Activated T-cell treated with anti-CD3 and anti-CD28 coated beads, Interleukin-2, amount 50 U/mL, for 72 hours (primary cell): ENCODE results near the gene KRTAP9-4. TPM values are rescaled to one million over a fixed set of nuclear protein-coding genes. Genes with fewer than 3 reads are reported as not detected.
"Not testable (repeated sequence)": the region's sequence is repeated elsewhere in the genome, so short reads cannot be mapped to it uniquely, and the experiment has no call there.

Experiments used
- ATAC-seq, 2 donors: fragments of 150-1000 bp; cut with Tn5 transposase; replicated peaks in 1 of 2; 2 replicates each; pipeline ENCODE4 v1.10.0; 2021; ENCODE audit warnings: moderate library complexity in 2 of 2, mild to moderate bottlenecking in 1 of 2
- DNase-seq, 2 donors: peaks; one replicate each; pipeline ENCODE4 v3.0.0; 2021 to 2022; ENCODE audit warnings: mixed read lengths in 1 of 2
- H3K27ac Mint-ChIP-seq: one replicate; pipeline ENCODE4 v1.8.0; 2022; ENCODE audit warnings: mild to moderate bottlenecking, moderate library complexity, mixed read lengths
- H3K27me3 Mint-ChIP-seq: one replicate; pipeline ENCODE4 v1.8.0; 2022; ENCODE audit warnings: low read depth, mixed read lengths
- H3K36me3 Mint-ChIP-seq, 2 donors: one replicate each; pipeline ENCODE4 v1.8.0; 2022; ENCODE audit warnings: mixed read lengths in 2 of 2, mild to moderate bottlenecking in 1 of 2; ENCODE audit not compliant: insufficient read depth in 2 of 2
- H3K4me1 Mint-ChIP-seq: one replicate; pipeline ENCODE4 v1.8.0; 2022; ENCODE audit warnings: low read depth, mixed read lengths
- H3K4me3 Mint-ChIP-seq, 2 donors: one replicate each; pipeline ENCODE4 v1.8.0; 2022; ENCODE audit warnings: mild to moderate bottlenecking in 2 of 2, mixed read lengths in 2 of 2, moderate library complexity in 2 of 2
- H3K9me3 Mint-ChIP-seq, 2 donors: one replicate each; pipeline ENCODE4 v1.8.0; 2022; ENCODE audit warnings: mixed read lengths in 2 of 2
- total RNA-seq, 2 donors: library from RNA; stranded (reverse); gene quantifications; one replicate each; pipeline ENCODE4 v1.2.3, GENCODE V29; 2022

Gene KRTAP9-4, protein sequence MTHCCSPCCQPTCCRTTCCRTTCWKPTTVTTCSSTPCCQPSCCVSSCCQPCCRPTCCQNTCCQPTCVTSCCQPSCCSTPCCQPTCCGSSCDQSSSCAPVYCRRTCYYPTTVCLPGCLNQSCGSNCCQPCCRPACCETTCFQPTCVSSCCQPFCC
- not detected for total RNA-seq

DNA sequence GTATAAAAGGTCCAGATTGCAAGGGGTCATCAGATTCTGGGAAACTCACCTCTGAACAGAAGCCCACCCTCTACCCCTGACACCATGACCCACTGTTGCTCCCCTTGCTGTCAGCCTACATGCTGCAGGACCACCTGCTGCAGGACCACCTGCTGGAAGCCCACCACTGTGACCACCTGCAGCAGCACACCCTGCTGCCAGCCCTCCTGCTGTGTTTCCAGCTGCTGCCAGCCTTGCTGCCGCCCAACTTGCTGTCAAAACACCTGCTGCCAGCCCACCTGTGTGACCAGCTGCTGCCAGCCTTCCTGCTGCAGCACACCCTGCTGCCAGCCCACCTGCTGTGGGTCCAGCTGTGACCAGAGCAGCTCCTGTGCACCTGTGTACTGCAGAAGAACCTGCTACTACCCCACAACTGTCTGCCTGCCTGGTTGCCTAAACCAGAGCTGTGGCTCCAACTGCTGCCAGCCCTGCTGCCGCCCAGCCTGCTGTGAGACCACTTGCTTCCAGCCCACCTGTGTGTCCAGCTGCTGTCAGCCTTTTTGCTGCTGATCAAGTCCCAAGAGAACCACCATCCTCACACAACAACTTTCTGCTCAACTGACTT, at the start of gene KRTAP9-4:
KRTAP9-4 (plus strand) TSS at position 51 of the 604 bp plus-strand sequence; CDS start at position 85, 34 bp downstream.
- H3K27ac Mint-ChIP-seq, DNase-seq, H3K9me3 Mint-ChIP-seq, ATAC-seq, H3K4me3 Mint-ChIP-seq, H3K4me1 Mint-ChIP-seq, H3K36me3 Mint-ChIP-seq: not testable (repeated sequence)
- peaks cover 13% of the 10 kb centered on the region for H3K27me3 Mint-ChIP-seq

DNA sequence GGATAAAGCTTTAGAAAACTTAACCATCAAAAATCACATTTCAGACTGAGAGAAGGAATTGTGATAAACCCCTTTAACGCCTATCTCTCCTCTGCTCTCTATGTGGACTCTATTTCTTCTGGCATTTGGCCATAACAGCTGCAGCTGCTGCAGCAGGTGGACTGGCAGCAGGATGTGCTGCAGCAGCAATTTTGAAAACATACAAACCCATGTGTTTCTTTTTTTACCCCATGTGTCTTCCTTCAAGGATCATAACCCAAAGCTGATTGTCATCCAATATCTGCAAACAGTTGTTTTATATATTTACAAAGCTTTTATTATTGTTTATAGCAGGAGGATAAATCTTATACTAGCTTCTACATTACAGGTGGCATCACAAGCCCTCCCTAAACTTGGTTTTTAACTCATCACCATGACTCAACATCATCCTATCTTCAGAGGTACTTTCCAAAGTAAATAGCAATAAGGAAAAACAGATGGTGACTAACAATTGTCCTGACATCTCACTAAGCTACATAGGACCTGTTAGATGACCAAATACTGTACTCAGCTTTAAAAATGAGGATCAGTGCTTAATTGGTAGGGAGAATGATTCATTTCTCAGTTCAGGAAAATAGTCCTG, 37.5 kb upstream of the KRTAP9-4 start:
- DNase-seq (no peak), ATAC-seq (peak; percentile 55 to 81)
- peaks cover 7% of the 10 kb centered on the region for H3K4me1 Mint-ChIP-seq
- no peak overlapping the region for H3K4me3 Mint-ChIP-seq
- peaks cover 7% of the 10 kb centered on the region for H3K27me3 Mint-ChIP-seq
- no peaks in the 10 kb centered on the region for H3K36me3 Mint-ChIP-seq
- H3K27ac Mint-ChIP-seq = no peak overlapping the region
- peaks cover 0 to 1% of the 10 kb centered on the region in 2 donors for H3K9me3 Mint-ChIP-seq

DNA sequence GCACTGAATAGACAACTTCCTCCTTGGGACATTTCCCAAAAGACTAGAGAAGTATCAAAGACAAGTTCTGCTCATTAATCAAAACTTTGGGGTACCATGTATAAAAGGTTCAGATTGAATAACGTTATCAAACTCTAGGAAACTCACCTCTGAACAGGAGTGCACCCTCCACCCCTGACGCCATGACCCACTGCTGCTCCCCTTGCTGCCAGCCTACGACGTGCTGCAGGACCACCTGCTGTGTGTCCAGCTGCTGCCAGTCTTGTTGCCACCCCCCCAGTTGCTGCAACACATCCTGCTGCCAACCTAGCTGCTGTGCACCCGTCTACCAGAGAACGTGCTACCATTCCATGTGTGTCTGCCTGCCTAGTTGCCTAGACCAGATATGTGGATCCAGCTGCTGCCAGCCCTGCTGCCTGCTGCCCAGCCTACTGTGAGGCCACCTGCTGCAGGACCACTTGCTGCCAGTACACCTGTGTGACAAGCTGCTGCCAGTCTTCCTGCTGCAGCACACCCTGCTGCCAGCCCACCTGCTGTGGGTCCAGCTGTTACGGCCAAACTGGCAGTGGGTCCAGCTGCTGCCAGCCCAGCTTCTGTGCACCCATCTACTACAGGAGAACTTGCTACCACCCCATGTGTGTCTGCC, 36.8 kb upstream of the KRTAP9-4 start:
- peaks cover 7% of the 10 kb centered on the region for H3K4me1 Mint-ChIP-seq
- H3K9me3 Mint-ChIP-seq = peaks cover 0 to 1% of the 10 kb centered on the region in 2 donors

DNA sequence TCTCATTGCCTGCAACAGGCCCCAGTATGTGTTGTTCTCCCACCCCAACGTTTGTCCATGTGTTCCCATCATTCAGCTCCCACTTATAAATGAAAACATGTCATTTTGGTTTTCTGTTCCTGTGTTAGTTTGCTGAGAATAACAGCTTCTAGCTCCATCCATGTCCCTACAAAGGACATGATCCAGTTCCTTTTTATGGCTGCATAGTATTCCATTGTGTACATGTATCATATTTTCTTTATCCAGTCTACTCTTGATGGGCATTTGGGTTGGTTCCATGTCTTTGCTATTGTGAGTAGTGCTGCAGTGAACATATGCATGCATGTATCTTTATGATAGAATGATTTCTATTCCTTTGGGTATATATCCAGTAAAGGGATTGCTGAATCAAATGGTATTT, 33.8 kb upstream of the KRTAP9-4 start:
- Mint-ChIP-seq H3K36me3 (no peaks in the 10 kb centered on the region), H3K4me1 (peaks cover 7% of the 10 kb centered on the region), H3K27ac (no peak overlapping the region), H3K27me3 (no peaks in the 10 kb centered on the region), H3K4me3 (no peak overlapping the region), H3K9me3 (peaks cover 2 to 3% of the 10 kb centered on the region in 2 donors)
- no peak for DNase-seq
- no peak for ATAC-seq

More for the DNA sequence above, 36.8 kb upstream of the KRTAP9-4 start:
- peaks cover 7% of the 10 kb centered on the region for H3K27me3 Mint-ChIP-seq
- ATAC-seq = no peak
- no peak for DNase-seq
- no peak overlapping the region for H3K4me3 Mint-ChIP-seq
- H3K27ac Mint-ChIP-seq = no peak overlapping the region
- H3K36me3 Mint-ChIP-seq = no peaks in the 10 kb centered on the region

DNA sequence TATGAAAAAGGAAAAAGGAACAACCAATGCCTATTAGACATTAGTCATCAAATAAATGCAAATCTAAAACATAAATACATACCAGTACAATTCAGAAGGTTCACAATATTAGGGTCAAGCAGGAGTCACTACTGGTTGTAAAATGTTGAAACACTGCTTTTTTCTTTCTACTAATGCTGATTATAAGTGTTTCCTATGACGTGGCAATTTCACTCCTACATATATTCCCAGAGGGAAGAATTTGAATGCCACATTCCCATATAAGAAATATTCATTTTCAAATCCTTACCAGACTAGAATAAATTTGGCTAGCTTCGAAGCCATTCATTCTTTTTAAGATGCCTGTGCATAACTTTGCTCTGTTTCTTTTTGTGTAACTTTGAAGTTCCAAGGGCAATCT, 25.7 kb upstream of the KRTAP9-4 start:
- ATAC-seq (no peak), DNase-seq (no peak)
- Mint-ChIP-seq H3K27ac (no peak overlapping the region), H3K4me3 (no peak overlapping the region), H3K9me3 (peaks cover 2 to 3% of the 10 kb centered on the region in 2 donors), H3K4me1 (no peaks in the 10 kb centered on the region), H3K27me3 (peaks cover 4% of the 10 kb centered on the region), H3K36me3 (no peaks in the 10 kb centered on the region)

DNA sequence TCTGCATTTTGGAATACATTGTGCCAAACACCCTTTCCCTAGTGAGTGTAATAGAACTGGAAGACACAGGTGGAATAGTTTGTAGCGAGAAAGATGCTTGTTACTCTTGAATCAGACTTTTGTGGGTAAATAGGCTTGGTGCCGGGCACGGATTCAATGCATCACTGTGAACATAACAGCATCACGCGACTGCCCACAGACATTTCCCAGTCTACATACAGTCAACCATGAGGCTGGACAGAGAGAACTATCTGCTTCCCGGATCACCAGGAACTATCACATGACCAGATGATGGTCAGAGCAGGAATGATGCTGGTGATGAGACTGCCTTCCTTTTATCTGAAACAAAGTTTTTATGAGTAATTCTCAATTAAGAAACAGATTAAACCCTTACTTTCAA, 23.4 kb upstream of the KRTAP9-4 start:
- ATAC-seq = no peak

DNA sequence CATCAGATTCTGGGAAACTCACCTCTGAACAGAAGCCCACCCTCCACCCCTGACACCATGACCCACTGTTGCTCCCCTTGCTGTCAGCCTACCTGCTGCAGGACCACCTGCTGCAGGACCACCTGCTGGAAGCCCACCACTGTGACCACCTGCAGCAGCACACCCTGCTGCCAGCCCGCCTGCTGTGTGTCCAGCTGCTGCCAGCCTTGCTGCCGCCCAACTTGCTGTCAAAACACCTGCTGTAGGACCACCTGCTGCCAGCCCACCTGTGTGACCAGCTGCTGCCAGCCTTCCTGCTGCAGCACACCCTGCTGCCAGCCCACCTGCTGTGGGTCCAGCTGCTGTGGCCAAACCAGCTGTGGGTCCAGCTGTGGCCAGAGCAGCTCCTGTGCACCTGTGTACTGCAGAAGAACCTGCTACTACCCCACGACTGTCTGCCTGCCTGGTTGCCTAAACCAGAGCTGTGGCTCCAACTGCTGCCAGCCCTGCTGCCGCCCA, 22.8 kb upstream of the KRTAP9-4 start, which contains the start of gene KRTAP9-2:
KRTAP9-2 (plus strand) TSS at position 51 of the 498 bp plus-strand sequence; CDS start at position 58, 7 bp downstream.
- not testable (repeated sequence) for H3K4me1 Mint-ChIP-seq, ATAC-seq, H3K27me3 Mint-ChIP-seq, H3K36me3 Mint-ChIP-seq, H3K4me3 Mint-ChIP-seq, H3K27ac Mint-ChIP-seq, H3K9me3 Mint-ChIP-seq, DNase-seq

More for the DNA sequence above, 23.4 kb upstream of the KRTAP9-4 start:
- Mint-ChIP-seq H3K27ac (no peak overlapping the region), H3K36me3 (no peaks in the 10 kb centered on the region), H3K4me3 (no peak overlapping the region), H3K27me3 (peaks cover 4% of the 10 kb centered on the region), H3K4me1 (no peaks in the 10 kb centered on the region), H3K9me3 (no peaks in the 10 kb centered on the region)
- DNase-seq = no peak

DNA sequence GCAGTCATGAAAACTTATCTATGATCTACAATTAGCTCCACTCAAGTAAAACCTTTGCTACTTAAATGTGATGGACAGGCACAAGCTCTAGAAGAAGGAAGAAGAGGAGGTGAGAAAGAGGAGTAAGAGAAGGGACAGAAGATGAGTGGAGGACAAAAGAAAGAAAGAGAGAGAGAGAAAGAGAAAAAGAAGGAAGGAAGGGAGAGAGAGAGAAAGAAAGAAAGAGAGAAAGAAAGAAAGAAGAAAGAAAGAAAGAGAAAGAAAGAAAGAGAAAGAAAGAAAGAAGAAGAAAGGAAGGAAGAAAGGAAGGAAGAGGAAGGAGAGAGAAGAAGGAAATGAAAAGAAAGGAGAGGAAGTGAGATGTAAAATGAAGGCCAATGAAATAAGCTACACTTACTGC, 19.4 kb upstream of the KRTAP9-4 start:
- H3K36me3 Mint-ChIP-seq = no peaks in the 10 kb centered on the region
- no peak for DNase-seq

DNA sequence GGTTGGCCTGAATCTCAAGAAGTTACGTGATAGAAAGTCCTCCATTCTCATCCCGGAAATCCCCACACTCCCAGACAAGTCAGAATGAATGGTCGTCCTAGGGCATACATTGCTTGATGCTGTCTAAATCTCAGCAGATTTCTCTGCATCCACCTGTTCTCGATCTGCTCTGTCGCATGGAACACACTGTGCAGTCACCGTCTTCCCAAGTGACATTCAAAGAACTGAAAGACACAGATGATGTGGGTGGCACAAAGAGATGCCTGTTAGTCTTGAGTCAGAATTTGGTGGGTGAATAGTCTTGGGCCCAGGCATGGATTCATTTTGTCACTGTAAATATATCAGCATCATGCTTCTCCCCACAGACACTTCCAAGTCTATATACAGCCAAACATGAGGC, 17.8 kb upstream of the KRTAP9-4 start:
- Mint-ChIP-seq H3K4me3 (no peak overlapping the region), H3K4me1 (no peaks in the 10 kb centered on the region), H3K27ac (no peak overlapping the region), H3K9me3 (no peaks in the 10 kb centered on the region), H3K36me3 (no peaks in the 10 kb centered on the region), H3K27me3 (peaks cover 25% of the 10 kb centered on the region)
- no peak for ATAC-seq
- no peak for DNase-seq

More for the DNA sequence above, 19.4 kb upstream of the KRTAP9-4 start:
- Mint-ChIP-seq H3K4me3 (no peak overlapping the region), H3K9me3 (no peaks in the 10 kb centered on the region), H3K4me1 (no peaks in the 10 kb centered on the region), H3K27ac (no peak overlapping the region), H3K27me3 (peaks cover 20% of the 10 kb centered on the region)
- no peak for ATAC-seq

DNA sequence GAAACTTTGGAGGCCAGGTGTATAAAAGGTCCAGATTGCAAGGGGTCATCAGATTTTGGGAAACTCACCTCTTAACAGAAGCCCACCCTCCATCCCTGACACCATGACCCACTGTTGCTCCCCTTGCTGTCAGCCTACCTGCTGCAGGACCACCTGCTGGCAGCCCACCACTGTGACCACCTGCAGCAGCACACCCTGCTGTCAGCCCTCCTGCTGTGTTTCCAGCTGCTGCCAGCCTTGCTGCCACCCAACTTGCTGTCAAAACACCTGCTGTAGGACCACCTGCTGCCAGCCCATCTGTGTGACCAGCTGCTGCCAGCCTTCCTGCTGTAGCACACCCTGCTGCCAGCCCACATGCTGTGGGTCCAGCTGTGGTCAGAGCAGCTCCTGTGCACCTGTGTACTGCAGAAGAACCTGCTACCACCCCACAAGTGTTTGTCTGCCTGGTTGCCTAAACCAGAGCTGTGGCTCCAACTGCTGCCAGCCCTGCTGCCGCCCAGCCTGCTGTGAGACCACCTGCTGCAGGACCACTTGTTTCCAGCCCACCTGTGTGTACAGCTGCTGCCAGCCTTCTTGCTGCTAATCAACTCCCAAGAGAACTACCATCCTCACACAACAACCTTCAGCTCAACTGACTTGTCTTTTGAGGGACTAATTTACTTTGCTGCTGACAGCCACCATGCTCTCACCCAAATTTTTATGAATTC, 16.9 kb upstream of the KRTAP9-4 start, which contains the start of gene KRTAP9-3:
KRTAP9-3 (plus strand) TSS at position 51 of the 707 bp plus-strand sequence; CDS start at position 104, 53 bp downstream.
- not testable (repeated sequence) for DNase-seq, H3K9me3 Mint-ChIP-seq, H3K27ac Mint-ChIP-seq, H3K4me1 Mint-ChIP-seq, ATAC-seq, H3K4me3 Mint-ChIP-seq, H3K36me3 Mint-ChIP-seq
- H3K27me3 Mint-ChIP-seq = peaks cover 25% of the 10 kb centered on the region

DNA sequence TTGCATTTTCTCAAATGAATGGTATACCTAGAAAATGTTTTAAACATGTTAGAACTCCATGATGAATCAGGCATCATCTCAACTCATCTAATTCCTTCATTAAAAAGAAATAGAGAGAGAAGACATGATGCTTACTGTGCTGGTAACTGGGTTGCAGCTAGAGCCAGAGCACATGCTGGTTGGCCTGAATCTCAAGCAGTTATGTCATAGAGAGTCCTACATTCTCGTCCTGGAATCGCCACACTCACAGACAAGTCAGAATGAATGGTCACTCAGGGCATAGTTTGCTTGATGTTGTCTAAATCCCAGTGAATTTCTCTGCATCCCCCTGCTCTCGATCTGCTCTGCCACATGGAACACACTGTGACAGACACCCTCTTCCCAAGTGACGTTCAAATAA, 12.4 kb upstream of the KRTAP9-4 start:
- peaks cover 28% of the 10 kb centered on the region for H3K27me3 Mint-ChIP-seq
- H3K36me3 Mint-ChIP-seq, H3K4me3 Mint-ChIP-seq, H3K27ac Mint-ChIP-seq, DNase-seq, H3K4me1 Mint-ChIP-seq, H3K9me3 Mint-ChIP-seq, ATAC-seq: not testable (repeated sequence)

DNA sequence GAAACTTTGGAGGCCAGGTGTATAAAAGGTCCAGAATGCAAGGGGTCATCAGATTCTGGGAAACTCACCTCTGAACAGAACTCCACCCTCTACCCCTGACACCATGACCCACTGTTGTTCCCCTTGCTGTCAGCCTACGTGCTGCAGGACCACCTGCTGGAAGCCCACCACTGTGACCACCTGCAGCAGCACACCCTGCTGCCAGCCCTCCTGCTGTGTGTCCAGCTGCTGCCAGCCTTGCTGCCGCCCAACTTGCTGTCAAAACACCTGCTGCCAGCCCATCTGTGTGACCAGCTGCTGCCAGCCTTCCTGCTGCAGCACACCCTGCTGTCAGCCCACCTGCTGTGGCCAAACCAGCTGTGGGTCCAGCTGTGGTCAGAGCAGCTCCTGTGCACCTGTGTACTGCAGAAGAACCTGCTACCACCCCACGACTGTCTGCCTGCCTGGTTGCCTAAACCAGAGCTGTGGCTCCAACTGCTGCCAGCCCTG, 11.5 kb upstream of the KRTAP9-4 start, which contains the start of gene KRTAP9-8:
KRTAP9-8 (plus strand) TSS at position 51 of the 489 bp plus-strand sequence; CDS start at position 104, 53 bp downstream.
- peaks cover 25% of the 10 kb centered on the region for H3K27me3 Mint-ChIP-seq

More for the DNA sequence above, 11.5 kb upstream of the KRTAP9-4 start, which contains the start of gene KRTAP9-8:
- not testable (repeated sequence) for H3K27ac Mint-ChIP-seq, H3K36me3 Mint-ChIP-seq, H3K4me3 Mint-ChIP-seq, H3K4me1 Mint-ChIP-seq, H3K9me3 Mint-ChIP-seq, ATAC-seq, DNase-seq
